ENCODE measurements around the gene DNHD1. TPM values are rescaled to one million over a fixed set of nuclear protein-coding genes. Genes with fewer than 3 reads are reported as not detected.

The DNHD1 gene
- total RNA-seq, 4 donors from 2014 or later, result 3.4 to 10.5 (median 4.3) TPM

DNA sequence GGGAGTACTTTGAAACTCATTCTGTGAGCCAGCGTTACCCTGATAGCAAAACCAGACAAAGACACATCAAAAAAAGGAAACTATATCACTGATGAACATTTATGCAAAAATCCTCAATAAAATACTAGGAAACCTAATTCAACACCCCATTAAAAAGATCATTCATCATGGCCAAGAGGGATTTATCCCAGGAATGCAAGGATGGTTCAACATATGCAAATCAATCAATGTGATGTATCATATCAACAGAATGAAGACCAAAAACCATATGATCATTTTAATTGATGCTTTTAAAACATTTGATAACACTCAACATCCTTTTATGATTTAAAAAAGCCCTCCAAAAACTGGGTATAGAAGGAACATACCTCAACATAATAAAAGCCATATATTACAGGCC is 86.5 kb downstream of the DNHD1 start:
- in situ Hi-C loops (cut with MboI; ENCODE audit: low sequenced_read_pairs in 4 of 4), result no loop called here

DNA sequence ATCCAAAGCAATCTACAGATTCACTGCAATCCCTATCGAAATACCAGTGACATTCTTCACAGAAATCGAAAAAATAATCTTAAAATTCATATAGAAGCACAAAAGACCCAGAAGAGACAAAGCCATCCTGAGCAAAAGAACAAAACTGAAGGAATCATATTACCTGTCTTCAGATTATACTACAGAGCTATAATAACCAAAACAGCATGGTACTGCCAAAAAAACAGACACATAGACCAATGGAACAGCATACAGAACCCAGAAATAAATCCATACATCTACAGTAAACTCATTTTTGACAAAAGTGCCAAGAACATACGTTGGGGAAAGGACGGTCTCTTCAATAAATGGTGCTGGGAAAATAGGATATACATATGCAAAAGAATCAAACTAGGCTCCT is 87.4 kb downstream of the DNHD1 start:
- intact Hi-C loops (cut with DNase I; ENCODE audit: low total_unique reads) (no loop called here), in situ Hi-C loops (cut with MboI; ENCODE audit: low sequenced_read_pairs in 4 of 4) (no loop called here)
- no peak overlapping the region for H3K27ac ChIP-seq
- peaks cover 0 to 14% (median 0%) of the 10 kb centered on the region in 3 donors for H3K9me3 ChIP-seq
- no peak for ATAC-seq
- no peaks in the 10 kb centered on the region for H3K27me3 ChIP-seq
- H3K36me3 ChIP-seq, result no peaks in the 10 kb centered on the region
- no peak overlapping the region for H3K4me3 ChIP-seq
- TF ChIP-seq POLR2A (IDR thresholded peaks at IDR 0.05) (no peak), CTCF (IDR thresholded peaks at IDR 0.05 in 4 of 5, conservative IDR thresholded peaks at IDR 0.05 in 1 of 5) (no peak)
- peaks cover 0 to 3% of the 10 kb centered on the region in 2 donors for H3K4me1 ChIP-seq
- DNase-seq, result no peak

More for the DNA sequence above, 86.5 kb downstream of the DNHD1 start:
- H3K4me1 ChIP-seq, result peaks cover 0 to 3% of the 10 kb centered on the region in 2 donors
- intact Hi-C loops (cut with DNase I; ENCODE audit: low total_unique reads), result no loop called here
- no peak overlapping the region for H3K4me3 ChIP-seq
- peaks cover 0 to 14% (median 0%) of the 10 kb centered on the region in 3 donors for H3K9me3 ChIP-seq
- no peaks in the 10 kb centered on the region for H3K27me3 ChIP-seq
- ATAC-seq (no peak), DNase-seq (no peak)
- H3K36me3 ChIP-seq, result no peaks in the 10 kb centered on the region
- no peak overlapping the region for H3K27ac ChIP-seq
- TF ChIP-seq CTCF (IDR thresholded peaks at IDR 0.05 in 4 of 5, conservative IDR thresholded peaks at IDR 0.05 in 1 of 5), result no peak
- no peak for TF ChIP-seq POLR2A (IDR thresholded peaks at IDR 0.05)

DNA sequence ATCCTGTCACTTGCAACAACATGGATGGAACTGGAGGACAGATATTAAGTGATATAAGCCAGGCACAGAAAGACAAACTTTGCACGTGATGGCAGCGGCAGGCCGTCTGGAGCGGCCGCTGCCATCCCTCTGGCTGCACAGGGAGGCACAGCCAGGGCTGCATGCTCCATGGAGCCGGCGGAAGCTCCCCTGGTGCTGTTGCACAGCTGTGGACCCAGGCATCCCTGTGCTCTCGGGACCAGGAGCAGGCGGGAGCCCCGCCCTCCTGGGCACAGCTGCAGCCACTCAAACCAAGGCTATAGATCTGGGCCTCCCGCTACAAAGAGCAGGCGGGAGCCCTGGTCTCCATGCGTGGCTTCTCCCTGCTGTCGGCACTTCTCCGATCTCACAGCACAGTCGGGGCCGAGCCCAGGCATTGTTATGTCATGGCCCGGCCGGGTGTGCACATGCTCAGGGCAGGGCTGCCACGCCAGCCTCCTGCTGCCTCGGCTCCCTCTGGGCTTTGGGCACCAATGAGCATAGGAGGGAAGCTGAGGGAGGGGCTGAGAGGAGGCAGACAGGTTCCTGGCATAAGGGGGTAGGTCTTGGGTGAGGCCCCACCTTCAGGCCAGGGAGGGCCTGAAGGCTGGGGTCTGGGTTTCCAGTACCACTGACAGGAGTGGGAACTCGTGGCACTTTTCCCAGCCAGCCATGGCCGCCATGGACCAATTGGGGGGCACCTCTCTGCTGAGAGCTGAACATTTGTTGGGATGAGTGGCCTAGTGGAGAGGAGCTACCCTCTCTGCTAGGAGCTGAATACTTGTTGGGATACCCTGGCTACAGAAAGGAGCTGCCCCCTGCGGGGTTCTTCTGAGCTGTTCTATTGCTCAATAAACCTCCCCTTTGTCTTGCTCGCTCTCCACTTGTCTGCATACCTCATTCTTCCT is 89.6 kb downstream of the DNHD1 start:
- peaks cover 0 to 14% (median 0%) of the 10 kb centered on the region in 3 donors for H3K9me3 ChIP-seq
- H3K36me3 ChIP-seq, result peaks cover 0 to under 1% of the 10 kb centered on the region in 2 donors
- H3K27me3 ChIP-seq, result no peaks in the 10 kb centered on the region
- in situ Hi-C loops (cut with MboI; ENCODE audit: low sequenced_read_pairs in 4 of 4), result no loop called here
- intact Hi-C loops (cut with DNase I; ENCODE audit: low total_unique reads), result no loop called here
- peaks cover 0 to 3% of the 10 kb centered on the region in 2 donors for H3K4me1 ChIP-seq
- TF ChIP-seq POLR2A (IDR thresholded peaks at IDR 0.05) (no peak), CTCF (IDR thresholded peaks at IDR 0.05 in 4 of 5, conservative IDR thresholded peaks at IDR 0.05 in 1 of 5) (no peak)
- H3K4me3 ChIP-seq, result no peak overlapping the region
- no peak overlapping the region for H3K27ac ChIP-seq
- DNase-seq (no peak), ATAC-seq (no peak)

- DNase-seq, result peak in 1 of 2 donors; percentile 44
- H3K27ac ChIP-seq, result peak overlapping the region in 3 of 4 donors; percentile 33 to 46 (median 44)
- peaks cover 0 to 14% (median 0%) of the 10 kb centered on the region in 3 donors for H3K9me3 ChIP-seq
- no peak overlapping the region for H3K4me3 ChIP-seq
- no peaks in the 10 kb centered on the region for H3K27me3 ChIP-seq
- TF ChIP-seq POLR2A (IDR thresholded peaks at IDR 0.05) (no peak), CTCF (IDR thresholded peaks at IDR 0.05 in 4 of 5, conservative IDR thresholded peaks at IDR 0.05 in 1 of 5) (no peak)
- in situ Hi-C loops (cut with MboI; ENCODE audit: low sequenced_read_pairs in 4 of 4), result no loop called here
- intact Hi-C loops (cut with DNase I; ENCODE audit: low total_unique reads), result no loop called here
- ATAC-seq, result peak in 1 of 2 donors; percentile 84
- peaks cover 0 to 8% of the 10 kb centered on the region in 2 donors for H3K36me3 ChIP-seq
- H3K4me1 ChIP-seq, result peaks cover 0 to 3% of the 10 kb centered on the region in 2 donors
Observed at GRCh38 chr11:6587360-6587953, 90.4 kb downstream of the DNHD1 start.
